ENCODE measurements around the gene WWTR1. TPM values are rescaled to one million over a fixed set of nuclear protein-coding genes. Genes with fewer than 3 reads are reported as not detected.
A peak's percentile ranks its signal among the peaks of the same experiment; 100 is the strongest.

WWTR1 gene
- total and polyA plus RNA-seq, 2 donors from 2014 or later: 23.3 to 117 TPM

GRCh38 chr3:149502438-149502837 lies 155.4 kb downstream of the WWTR1 start:
- no peak for FAIRE-seq
- Histone ChIP-seq H3K27me3 (ENCODE audit: control insufficient read depth, insufficient read depth, low read length) (no peaks in the 10 kb centered on the region), H3K9me3 (ENCODE audit: control insufficient read depth in 2 of 3, insufficient read depth in 1 of 3, low read length in 3 of 3) (no peaks in the 10 kb centered on the region), H3K4me1 (ENCODE audit: control insufficient read depth in 2 of 3, insufficient read depth in 2 of 3, low read depth in 1 of 3, low read length in 3 of 3) (peaks cover 0 to 4% (median 0%) of the 10 kb centered on the region in 3 donors), H3K27ac (ENCODE audit: low read depth in 2 of 2, low read length in 2 of 2) (no peak overlapping the region), H3K36me3 (ENCODE audit: control insufficient read depth in 2 of 3, insufficient read depth in 3 of 3, low read length in 3 of 3) (no peaks in the 10 kb centered on the region), H3K9ac (ENCODE audit: low read length in 3 of 3) (no peak overlapping the region), H3K4me3 (ENCODE audit: low read length in 3 of 3) (no peak overlapping the region)
- intact Hi-C loops (cut with DNase I): no loop called here
- DNase-seq: no peak
- TF ChIP-seq CTCF (IDR thresholded peaks at IDR 0.05; ENCODE audit: borderline replicate concordance, extremely low read depth, insufficient read depth): no peak

GRCh38 chr3:149501524-149501923 lies 156.3 kb downstream of the WWTR1 start:
- no peak for FAIRE-seq
- no peak overlapping the region for H3K27ac ChIP-seq (ENCODE audit: low read depth in 2 of 2, low read length in 2 of 2)
- intact Hi-C loops (cut with DNase I): no loop called here

GRCh38 chr3:149497966-149498670 lies 159.7 kb downstream of the WWTR1 start:
- TF ChIP-seq CTCF (IDR thresholded peaks at IDR 0.05; ENCODE audit: borderline replicate concordance, extremely low read depth, insufficient read depth): no peak
- Histone ChIP-seq H3K36me3 (ENCODE audit: control insufficient read depth in 2 of 3, insufficient read depth in 3 of 3, low read length in 3 of 3) (no peaks in the 10 kb centered on the region), H3K27me3 (ENCODE audit: control insufficient read depth, insufficient read depth, low read length) (no peaks in the 10 kb centered on the region), H3K4me1 (ENCODE audit: control insufficient read depth in 2 of 3, insufficient read depth in 2 of 3, low read depth in 1 of 3, low read length in 3 of 3) (peaks cover 0 to 5% (median 0%) of the 10 kb centered on the region in 3 donors), H3K27ac (ENCODE audit: low read depth in 2 of 2, low read length in 2 of 2) (no peak overlapping the region), H3K9me3 (ENCODE audit: control insufficient read depth in 2 of 3, insufficient read depth in 1 of 3, low read length in 3 of 3) (no peaks in the 10 kb centered on the region), H3K4me3 (ENCODE audit: low read length in 3 of 3) (no peak overlapping the region), H3K9ac (ENCODE audit: low read length in 3 of 3) (no peak overlapping the region)
- DNase-seq (no peak), FAIRE-seq (no peak)
- intact Hi-C loops (cut with DNase I): no loop called here

More at GRCh38 chr3:149501524-149501923, 156.3 kb downstream of the WWTR1 start:
- no peak overlapping the region for H3K9ac ChIP-seq (ENCODE audit: low read length in 3 of 3)
- TF ChIP-seq CTCF (IDR thresholded peaks at IDR 0.05; ENCODE audit: borderline replicate concordance, extremely low read depth, insufficient read depth): no peak
- H3K9me3 ChIP-seq (ENCODE audit: control insufficient read depth in 2 of 3, insufficient read depth in 1 of 3, low read length in 3 of 3): no peaks in the 10 kb centered on the region
- no peak overlapping the region for H3K4me3 ChIP-seq (ENCODE audit: low read length in 3 of 3)
- no peaks in the 10 kb centered on the region for H3K27me3 ChIP-seq (ENCODE audit: control insufficient read depth, insufficient read depth, low read length)
- H3K36me3 ChIP-seq (ENCODE audit: control insufficient read depth in 2 of 3, insufficient read depth in 3 of 3, low read length in 3 of 3): no peaks in the 10 kb centered on the region
- peak in 2 of 5 donors; percentile 31 to 42 for DNase-seq
- no peaks in the 10 kb centered on the region for H3K4me1 ChIP-seq (ENCODE audit: control insufficient read depth in 2 of 3, insufficient read depth in 2 of 3, low read depth in 1 of 3, low read length in 3 of 3)
